Ovary (tissue), 9 donors: ENCODE data around the gene PIRT. TPM values are rescaled to one million over a fixed set of nuclear protein-coding genes. Genes with fewer than 3 reads are reported as not detected.

Experiments
- DNase-seq, 5 donors: peaks; one replicate each; pipeline ENCODE4 v3.0.0-alpha.2; 2019 to 2020
- H3K27ac ChIP-seq, 2 donors: fragments of 200-600 bp; one replicate each; pipeline versions ENCODE4 v1.5.1 to v1.8.0; 2019 to 2022
- H3K27me3 ChIP-seq: fragments of 200-600 bp; one replicate; pipeline ENCODE4 v1.8.0; 2022
- H3K36me3 ChIP-seq: fragments of 200-600 bp; sonication (generic); one replicate; pipeline ENCODE4 v1.5.1; 2019
- H3K4me1 ChIP-seq: one replicate; pipeline ENCODE4 v1.8.1; 2013; ENCODE audit warnings: mild to moderate bottlenecking, moderate library complexity; ENCODE audit not compliant: insufficient read depth
- H3K4me3 ChIP-seq: fragments of 200-600 bp; sonication (generic); one replicate; pipeline ENCODE4 v1.5.1; 2017
- H3K9me3 ChIP-seq, 2 donors: fragments of 200-600 bp in 1 of 2; sonication (generic) in 1 of 2; one replicate each; pipeline versions ENCODE4 v1.5.1 to v1.8.1; 2013 to 2019; ENCODE audit warnings: mild to moderate bottlenecking in 1 of 2, moderate library complexity in 1 of 2
- EP300 ChIP-seq: sonication (generic); formaldehyde crosslinking; IDR thresholded peaks from one replicate; pipeline ENCODE4 v1.6.1; 2017; ENCODE audit warnings: antibody characterized with exemption
- POLR2A ChIP-seq: fragments of 450-650 bp; IDR thresholded peaks from one replicate; pipeline ENCODE4 v1.6.1; 2017; ENCODE audit warnings: antibody characterized with exemption, mild to moderate bottlenecking, moderate library complexity
- WGBS, 3 donors: extraction: QIAGEN DNeasy Blood & Tissue Kit in 1 of 3; methylation state at CpG; one replicate each; pipeline versions ENCODE4 v1.1.5 to v1.1.7; 2013 to 2017; 5-methylcytosine and 5-hydroxymethylcytosine counted together
- intact Hi-C, 4 donors: fragments of 100-400 bp; cut with DNase I; formaldehyde crosslinking; loops; one replicate each; pipeline versions ENCODE4 v1.11.0 to v1.15.1; 2022 to 2023
- polyA plus RNA-seq, 2 donors: library from polyadenylated mRNA; stranded (reverse); fragments of 200-250 nt in 1 of 2; fragments of 350-450 nt in 1 of 2; fragmentation: Illumina TruSeq in 1 of 2; extraction: RNeasy Lipid Tissue Mini Kit (QIAGEN cat#74804) in 1 of 2; gene quantifications; one replicate each; pipeline ENCODE4 v1.2.3, GENCODE V29; 2013 to 2014
- total RNA-seq, 7 donors: library from RNA; depleted of rRNA in 2 of 7; stranded (reverse); fragments of >200 nt in 2 of 7; fragmentation: NEBNext Ultra II Directional in 3 of 7; extraction: Animal tissue kit (Norgen Biotek cat#: 25700) in 3 of 7; gene quantifications; one replicate each; pipeline versions ENCODE4 v1.1.0 to v1.2.4, GENCODE V29; 2016 to 2023
- TF ChIP-seq, protein P1 (sequence below), 3 donors: fragments of 450-650 bp in 2 of 3; fragments of 200-600 bp in 1 of 3; IDR thresholded peaks; one replicate each; pipeline versions ENCODE4 v1.5.1 to v1.8.0; 2016 to 2022; ENCODE audit warnings: antibody characterized with exemption in 3 of 3, mild to moderate bottlenecking in 1 of 3
- donor health status: DM: no; HTN: no; CAD: no; lungs with moderate emphysema.
- donor health status: DM: no; HTN: no; CAD: no.
- donor health status: Bipolar disorder and iron deficiency.
- donor health status: DM: yes; HTN: yes; CAD: no.
- donor health status: DM: no; HTN: no; CAD: no.
- donor health status: DM: yes; HTN: yes; CAD: no.

PIRT gene
- total and polyA plus RNA-seq, 9 donors, result not detected

GRCh38 chr17:10807704-10808128 lies 30.2 kb downstream of the PIRT start:
- H3K27me3 ChIP-seq, result no peaks in the 10 kb centered on the region
- H3K36me3 ChIP-seq, result no peaks in the 10 kb centered on the region
- H3K4me3 ChIP-seq, result no peak overlapping the region
- H3K4me1 ChIP-seq, result no peaks in the 10 kb centered on the region
- WGBS, 3 donors, result 85 to 86% (median 85%) methylated on average over 7 of the region's 7 CpGs
- H3K9me3 ChIP-seq, result no peaks in the 10 kb centered on the region
- TF ChIP-seq EP300 (no peak), POLR2A (no peak)
- TF ChIP-seq, protein P1, sequence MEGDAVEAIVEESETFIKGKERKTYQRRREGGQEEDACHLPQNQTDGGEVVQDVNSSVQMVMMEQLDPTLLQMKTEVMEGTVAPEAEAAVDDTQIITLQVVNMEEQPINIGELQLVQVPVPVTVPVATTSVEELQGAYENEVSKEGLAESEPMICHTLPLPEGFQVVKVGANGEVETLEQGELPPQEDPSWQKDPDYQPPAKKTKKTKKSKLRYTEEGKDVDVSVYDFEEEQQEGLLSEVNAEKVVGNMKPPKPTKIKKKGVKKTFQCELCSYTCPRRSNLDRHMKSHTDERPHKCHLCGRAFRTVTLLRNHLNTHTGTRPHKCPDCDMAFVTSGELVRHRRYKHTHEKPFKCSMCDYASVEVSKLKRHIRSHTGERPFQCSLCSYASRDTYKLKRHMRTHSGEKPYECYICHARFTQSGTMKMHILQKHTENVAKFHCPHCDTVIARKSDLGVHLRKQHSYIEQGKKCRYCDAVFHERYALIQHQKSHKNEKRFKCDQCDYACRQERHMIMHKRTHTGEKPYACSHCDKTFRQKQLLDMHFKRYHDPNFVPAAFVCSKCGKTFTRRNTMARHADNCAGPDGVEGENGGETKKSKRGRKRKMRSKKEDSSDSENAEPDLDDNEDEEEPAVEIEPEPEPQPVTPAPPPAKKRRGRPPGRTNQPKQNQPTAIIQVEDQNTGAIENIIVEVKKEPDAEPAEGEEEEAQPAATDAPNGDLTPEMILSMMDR (IDR thresholded peaks at IDR 0.05), result no peak
- DNase-seq, result no peak
- intact Hi-C loops, result no loop called here
- no peak overlapping the region for H3K27ac ChIP-seq

- no peak overlapping the region for H3K4me3 ChIP-seq
- no peaks in the 10 kb centered on the region for H3K27me3 ChIP-seq
- DNase-seq, result no peak
- no peaks in the 10 kb centered on the region for H3K9me3 ChIP-seq
- TF ChIP-seq EP300 (no peak), POLR2A (no peak)
- TF ChIP-seq, protein P1 (IDR thresholded peaks at IDR 0.05), result no peak
- no peak overlapping the region for H3K27ac ChIP-seq
- 79 to 82% (median 79%) methylated on average over 9 of the region's 9 CpGs for WGBS, 3 donors
- no peaks in the 10 kb centered on the region for H3K36me3 ChIP-seq
- H3K4me1 ChIP-seq, result no peaks in the 10 kb centered on the region
- intact Hi-C loops, result no loop called here
Observed at GRCh38 chr17:10806545-10807262, 31.2 kb downstream of the PIRT start.

DNA sequence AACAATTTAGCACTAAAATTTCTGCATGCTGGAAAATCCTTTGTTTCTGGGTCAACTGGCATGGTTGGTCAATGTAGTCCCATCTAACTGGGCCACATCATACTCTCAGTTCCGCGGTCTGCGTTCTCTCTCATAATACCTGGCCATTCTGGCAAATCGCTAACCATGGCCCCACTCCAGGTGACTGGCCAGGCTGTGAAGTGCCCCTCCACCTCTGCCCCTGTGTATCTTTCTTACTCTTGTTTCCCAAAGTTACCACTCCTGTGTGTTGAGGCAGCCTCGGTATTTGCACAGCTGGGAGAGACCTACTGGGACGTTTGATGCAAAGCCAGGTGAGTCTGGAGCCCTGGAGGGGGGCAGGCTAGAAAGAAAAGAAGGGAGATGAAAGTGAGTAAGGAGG lies 32.0 kb downstream of the PIRT start:
- no peaks in the 10 kb centered on the region for H3K9me3 ChIP-seq
- DNase-seq, result no peak
- H3K36me3 ChIP-seq, result no peaks in the 10 kb centered on the region
- H3K27ac ChIP-seq, result no peak overlapping the region
- no peak overlapping the region for H3K4me3 ChIP-seq
- WGBS, 3 donors, result 93% methylated on average over 6 of the region's 6 CpGs
- H3K27me3 ChIP-seq, result no peaks in the 10 kb centered on the region
- H3K4me1 ChIP-seq, result no peaks in the 10 kb centered on the region
- TF ChIP-seq, protein P1 (IDR thresholded peaks at IDR 0.05), result no peak
- no peak for TF ChIP-seq POLR2A
- no peak for TF ChIP-seq EP300
- intact Hi-C loops, result no loop called here

- no peak for DNase-seq
- H3K4me3 ChIP-seq, result no peak overlapping the region
- intact Hi-C loops, result no loop called here
- H3K27ac ChIP-seq, result no peak overlapping the region
- H3K36me3 ChIP-seq, result no peaks in the 10 kb centered on the region
- TF ChIP-seq POLR2A, result no peak
- TF ChIP-seq, protein P1 (IDR thresholded peaks at IDR 0.05), result no peak
- no peak for TF ChIP-seq EP300
- WGBS, 3 donors, result 79 to 84% (median 83%) methylated on average over 7 of the region's 7 CpGs
- H3K27me3 ChIP-seq, result no peaks in the 10 kb centered on the region
- H3K4me1 ChIP-seq, result no peaks in the 10 kb centered on the region
- H3K9me3 ChIP-seq, result no peaks in the 10 kb centered on the region
Observed at GRCh38 chr17:10804546-10804945, 33.3 kb downstream of the PIRT start.
